B cell (primary cell): ENCODE results near the gene PSD4. TPM values are rescaled to one million over a fixed set of nuclear protein-coding genes. Genes with fewer than 3 reads are reported as not detected.

Experiments
- ATAC-seq: fragments of 200-7000 bp; cut with Tn5 transposase; one replicate; pipeline ENCODE4 v1.10.0; 2021; ENCODE audit warnings: low read depth, mild to moderate bottlenecking, moderate number of reproducible peaks, moderate library complexity
- CTCF ChIA-PET: fragments of 350-600 bp; sonication (Branson Sonifier 250); formaldehyde crosslinking; loops from one replicate; lab custom pipeline; 2021; ENCODE audit warnings: antibody characterized with exemption, inconsistent platforms; lab: Charles Lee
- POLR2A ChIA-PET: fragments of 350-600 bp; sonication (Branson Sonifier 250); formaldehyde crosslinking; loops from one replicate; lab custom pipeline; 2021; ENCODE audit warnings: antibody characterized with exemption; lab: Charles Lee
- DNase-seq: peaks from one replicate; pipeline ENCODE4 v3.0.0; 2013
- H2AFZ ChIP-seq: 2 replicates; pipeline ENCODE4 v1.6.1; 2012; ENCODE audit warnings: mild to moderate bottlenecking, low read depth, low read length; ENCODE audit not compliant: insufficient read depth, poor library complexity, severe bottlenecking
- H3K27ac ChIP-seq, 2 donors: 1 replicate in 1 of 2; 2 replicates in 1 of 2; pipeline ENCODE4 v1.5.1; 2012 to 2013; ENCODE audit warnings: low read length in 2 of 2, mild to moderate bottlenecking in 2 of 2, moderate library complexity in 1 of 2
- H3K27me3 ChIP-seq, 4 experiments: fragments of 200-600 bp in 1 of 4; sonication (generic) in 1 of 4; replicated peaks in 1 of 4; 1 replicate in 2 of 4; 2 replicates in 2 of 4; pipeline versions ENCODE4 v1.6.1 to v1.7.0; 2013 to 2016; ENCODE audit warnings: low read length in 3 of 4, mild to moderate bottlenecking in 2 of 4, mixed read lengths in 1 of 4, moderate library complexity in 1 of 4; ENCODE audit not compliant: insufficient read depth in 4 of 4, control insufficient read depth in 3 of 4; ENCODE audit errors: control extremely low read depth in 1 of 4
- H3K36me3 ChIP-seq, 2 experiments: replicated peaks in 1 of 2; 1 replicate in 1 of 2; 2 replicates in 1 of 2; pipeline versions ENCODE4 v1.6.1 to v1.7.1; 2013; ENCODE audit warnings: low read length in 1 of 2; ENCODE audit not compliant: insufficient read depth in 2 of 2, control insufficient read depth in 1 of 2; ENCODE audit errors: control extremely low read depth in 1 of 2, extremely low read depth in 1 of 2
- H3K4me1 ChIP-seq, 2 donors: fragments of 200-600 bp in 1 of 2; sonication (generic) in 1 of 2; 1 replicate in 1 of 2; 2 replicates in 1 of 2; pipeline versions ENCODE4 v1.5.1 to v1.6.1; 2013 to 2017; ENCODE audit warnings: low read length in 2 of 2; ENCODE audit not compliant: control insufficient read depth in 2 of 2, insufficient read depth in 2 of 2
- H3K4me2 ChIP-seq: replicated peaks from 2 replicates; pipeline ENCODE3; 2012; ENCODE audit warnings: mild to moderate bottlenecking, low read depth, low read length; ENCODE audit not compliant: poor library complexity, severe bottlenecking
- H3K4me3 ChIP-seq, 5 experiments: fragments of 200-600 bp in 1 of 5; sonication (generic) in 1 of 5; 1 replicate in 3 of 5; 2 replicates in 2 of 5; pipeline versions ENCODE4 v1.5.1 to v1.7.0; 2011 to 2016; ENCODE audit warnings: low read length in 4 of 5, mild to moderate bottlenecking in 4 of 5, low read depth in 2 of 5, control low read depth in 1 of 5, moderate library complexity in 1 of 5; ENCODE audit not compliant: insufficient read depth in 1 of 5; ENCODE audit errors: control extremely low read depth in 1 of 5, extremely low read depth in 1 of 5
- H3K79me2 ChIP-seq: fragments of 200-600 bp; sonication (generic); one replicate; pipeline ENCODE4 v1.6.0; 2016; ENCODE audit warnings: low read length; ENCODE audit not compliant: control insufficient read depth, insufficient read depth
- H3K9ac ChIP-seq: fragments of 200-600 bp; sonication (generic); 2 replicates; pipeline ENCODE4 v1.6.1; 2017; ENCODE audit warnings: mild to moderate bottlenecking, low read length, moderate library complexity
- H3K9me3 ChIP-seq, 3 donors: one replicate each; pipeline versions ENCODE4 v1.6.1 to v1.7.1; 2013; ENCODE audit warnings: low read length in 2 of 3; ENCODE audit not compliant: control insufficient read depth in 2 of 3, insufficient read depth in 1 of 3; ENCODE audit errors: control extremely low read depth in 1 of 3
- H4K20me1 ChIP-seq: 2 replicates; pipeline ENCODE4 v1.6.0; 2012; ENCODE audit warnings: mild to moderate bottlenecking, low read length; ENCODE audit not compliant: insufficient read depth, control insufficient read depth, poor library complexity, severe bottlenecking
- H3K27ac Mint-ChIP-seq: one replicate; pipeline ENCODE4 v1.8.0; 2021; ENCODE audit warnings: mixed read lengths
- H3K27me3 Mint-ChIP-seq: one replicate; pipeline ENCODE4 v1.8.0; 2021; ENCODE audit warnings: mixed read lengths
- H3K4me1 Mint-ChIP-seq: one replicate; pipeline ENCODE4 v1.8.0; 2021; ENCODE audit warnings: mixed read lengths
- H3K4me3 Mint-ChIP-seq: one replicate; pipeline ENCODE4 v1.8.0; 2021; ENCODE audit warnings: mixed read lengths
- H3K9me3 Mint-ChIP-seq: one replicate; pipeline ENCODE4 v1.8.0; 2022; ENCODE audit warnings: mixed read lengths; ENCODE audit not compliant: insufficient read depth
- EZH2 ChIP-seq: IDR thresholded peaks from 2 replicates; pipeline ENCODE4 v1.6.1; 2012; ENCODE audit warnings: borderline replicate concordance, low read depth, mild to moderate bottlenecking, moderate library complexity, low read length; ENCODE audit not compliant: insufficient read depth, poor library complexity, severe bottlenecking
- WGBS: methylation state at CpG from one replicate; pipeline ENCODE4 v1.1.5; 2013; ENCODE audit warnings: missing lambda C conversion rate; ENCODE audit not compliant: insufficient coverage; 5-methylcytosine and 5-hydroxymethylcytosine counted together
- intact Hi-C: fragments of 100-400 bp; cut with micrococcal nuclease; formaldehyde crosslinking; loops from one replicate; pipeline ENCODE4 v1.10.0; 2022
- polyA plus RNA-seq: library from polyadenylated mRNA; depleted of rRNA; stranded (reverse); fragments of >200 nt; gene quantifications from 2 replicates; pipeline ENCODE4 v1.2.3, GENCODE V29; 2012
- total RNA-seq, 2 donors: library from RNA; stranded (reverse); fragments of 120-200 nt in 1 of 2; gene quantifications; 1 replicate in 1 of 2; 2 replicates in 1 of 2; pipeline versions ENCODE4 v1.2.3 to v1.2.4, GENCODE V29; 2013 to 2022
- TF ChIP-seq, protein P1 (sequence below): fragments of 200-600 bp; IDR thresholded peaks from one replicate; pipeline ENCODE4 v1.8.0; 2022; ENCODE audit warnings: antibody characterized with exemption, mild to moderate bottlenecking

Gene PSD4
- total and polyA plus RNA-seq, 2 donors (not counting 1 experiment from before 2014, with no cell fraction given), result 87.1 to 203 TPM

DNA sequence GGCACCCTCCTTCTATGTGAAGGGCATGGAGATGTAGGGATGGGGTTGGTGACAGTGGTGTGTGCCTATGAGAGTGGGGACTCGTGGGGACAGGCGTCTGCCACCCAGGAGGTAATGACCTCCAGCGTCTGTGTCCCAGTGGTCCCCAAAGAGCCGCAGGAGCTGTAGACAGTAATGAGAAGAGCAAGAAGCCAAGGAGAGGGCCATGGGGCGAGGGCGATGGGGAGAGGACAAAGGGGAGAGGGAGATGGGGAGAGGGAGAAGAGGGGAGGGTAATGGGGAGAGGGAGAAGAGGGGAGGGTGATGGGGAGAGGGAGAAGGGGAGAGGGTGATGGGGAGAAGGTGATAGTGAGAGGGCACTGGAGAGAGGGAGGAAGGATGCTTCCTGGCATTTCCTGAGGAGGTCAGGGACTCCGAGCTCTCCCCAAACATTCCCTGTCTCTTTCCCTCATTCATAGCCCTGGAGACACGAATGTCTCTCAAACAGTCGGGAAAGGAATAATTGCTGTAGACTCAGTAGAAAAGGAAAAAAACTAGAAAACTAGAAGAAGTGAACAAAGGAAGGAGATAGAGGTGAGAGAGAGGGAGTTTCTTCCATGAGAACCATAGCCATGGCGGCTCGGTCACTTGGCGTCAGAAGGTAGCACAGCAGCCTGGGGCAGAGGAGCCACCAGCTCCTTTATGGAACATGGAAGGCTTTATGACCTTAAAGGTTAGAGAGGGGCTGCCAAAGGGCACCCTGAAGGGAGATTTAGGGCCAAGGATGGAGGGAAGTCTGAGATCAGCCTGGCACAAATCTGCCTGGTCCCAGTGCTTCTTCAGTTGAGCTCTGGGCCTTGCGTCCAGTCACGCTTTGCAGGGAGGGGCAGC is 39.5 kb downstream of the PSD4 start:
- Histone ChIP-seq H3K27me3 (peaks cover 0 to 16% (median 4%) of the 10 kb centered on the region in 4 experiments), H2AFZ (no peak overlapping the region), H3K4me1 (peaks cover 10 to 11% of the 10 kb centered on the region in 2 donors), H3K9ac (no peak overlapping the region), H4K20me1 (no peaks in the 10 kb centered on the region), H3K9me3 (no peaks in the 10 kb centered on the region), H3K27ac (no peak overlapping the region), H3K36me3 (no peaks in the 10 kb centered on the region), H3K4me2 (no peak overlapping the region), H3K4me3 (no peak overlapping the region), H3K79me2 (no peaks in the 10 kb centered on the region)
- H3K4me3 Mint-ChIP-seq, result no peak overlapping the region
- no peak overlapping the region for H3K27ac Mint-ChIP-seq
- POLR2A ChIA-PET, result no interaction called here
- 89% methylated on average over 11 of the region's 14 CpGs for WGBS
- intact Hi-C loops, result no loop called here
- no peak for DNase-seq
- TF ChIP-seq EZH2, result no peak
- TF ChIP-seq, protein P1, sequence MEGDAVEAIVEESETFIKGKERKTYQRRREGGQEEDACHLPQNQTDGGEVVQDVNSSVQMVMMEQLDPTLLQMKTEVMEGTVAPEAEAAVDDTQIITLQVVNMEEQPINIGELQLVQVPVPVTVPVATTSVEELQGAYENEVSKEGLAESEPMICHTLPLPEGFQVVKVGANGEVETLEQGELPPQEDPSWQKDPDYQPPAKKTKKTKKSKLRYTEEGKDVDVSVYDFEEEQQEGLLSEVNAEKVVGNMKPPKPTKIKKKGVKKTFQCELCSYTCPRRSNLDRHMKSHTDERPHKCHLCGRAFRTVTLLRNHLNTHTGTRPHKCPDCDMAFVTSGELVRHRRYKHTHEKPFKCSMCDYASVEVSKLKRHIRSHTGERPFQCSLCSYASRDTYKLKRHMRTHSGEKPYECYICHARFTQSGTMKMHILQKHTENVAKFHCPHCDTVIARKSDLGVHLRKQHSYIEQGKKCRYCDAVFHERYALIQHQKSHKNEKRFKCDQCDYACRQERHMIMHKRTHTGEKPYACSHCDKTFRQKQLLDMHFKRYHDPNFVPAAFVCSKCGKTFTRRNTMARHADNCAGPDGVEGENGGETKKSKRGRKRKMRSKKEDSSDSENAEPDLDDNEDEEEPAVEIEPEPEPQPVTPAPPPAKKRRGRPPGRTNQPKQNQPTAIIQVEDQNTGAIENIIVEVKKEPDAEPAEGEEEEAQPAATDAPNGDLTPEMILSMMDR, result no peak
- H3K9me3 Mint-ChIP-seq, result no peaks in the 10 kb centered on the region
- peaks cover 12% of the 10 kb centered on the region for H3K4me1 Mint-ChIP-seq
- ATAC-seq, result no peak
- CTCF ChIA-PET, result interaction anchor here (0.6 to 1.2 kb wide), 4 partner anchors 9 to 27 kb away, joined by 3 to 5 read pairs (median 4); no protein-coding TSS in a partner anchor
- H3K27me3 Mint-ChIP-seq, result peaks cover 15% of the 10 kb centered on the region

DNA sequence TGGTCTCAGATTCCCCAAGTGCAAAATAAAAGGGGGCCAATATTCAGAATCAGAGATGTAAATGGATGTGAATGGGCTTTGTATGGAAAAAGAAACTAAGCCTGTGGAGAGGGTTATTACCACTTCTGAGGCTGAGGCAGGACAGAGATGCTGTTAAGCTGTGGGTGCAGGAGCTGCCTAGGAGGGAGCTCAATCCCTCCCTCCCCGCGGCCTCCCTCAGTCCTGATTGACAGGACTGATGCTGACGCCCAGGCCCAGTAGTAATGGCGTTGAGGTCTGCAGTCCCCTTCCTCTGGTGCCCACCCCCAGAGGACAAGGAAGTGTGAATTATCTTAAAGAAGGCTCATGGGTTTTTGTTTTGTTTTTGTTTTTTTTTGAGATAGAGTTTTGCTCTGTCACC is 40.4 kb downstream of the PSD4 start:
- Histone ChIP-seq H3K27ac (no peak overlapping the region), H3K4me2 (no peak overlapping the region), H4K20me1 (no peaks in the 10 kb centered on the region), H3K36me3 (no peaks in the 10 kb centered on the region), H3K4me3 (no peak overlapping the region), H3K27me3 (peaks cover 0 to 21% (median 6%) of the 10 kb centered on the region in 4 experiments), H3K79me2 (no peaks in the 10 kb centered on the region), H3K4me1 (peaks cover 10 to 12% of the 10 kb centered on the region in 2 donors), H3K9ac (no peak overlapping the region), H3K9me3 (no peaks in the 10 kb centered on the region), H2AFZ (no peak overlapping the region)
- CTCF ChIA-PET, result interaction anchor here (0.6 kb wide), 1 partner anchor 10 kb away, joined by 4 read pairs; no protein-coding TSS in a partner anchor
- Mint-ChIP-seq H3K4me1 (peaks cover 15% of the 10 kb centered on the region), H3K4me3 (no peak overlapping the region), H3K27me3 (peaks cover 20% of the 10 kb centered on the region), H3K9me3 (no peaks in the 10 kb centered on the region), H3K27ac (no peak overlapping the region)
- no peak for DNase-seq
- no peak for ATAC-seq
- no peak for TF ChIP-seq EZH2
- TF ChIP-seq, protein P1, result no peak
- POLR2A ChIA-PET, result no interaction called here
- 90% methylated on average over 2 of the region's 4 CpGs for WGBS
- intact Hi-C loops, result no loop called here
